Liver (tissue), 9 donors: ENCODE data around the gene ERBB4. TPM values are rescaled to one million over a fixed set of nuclear protein-coding genes. Genes with fewer than 3 reads are reported as not detected.

ENCODE experiments used
- DNase-seq: peaks from one replicate; pipeline ENCODE4 v3.0.0-alpha.2; 2017; ENCODE audit warnings: low spot score
- H3K27ac ChIP-seq, 2 donors: one replicate each; pipeline ENCODE4 v1.7.0; 2013; ENCODE audit warnings: inconsistent platforms in 2 of 2, low read length in 2 of 2, control low read depth in 1 of 2, low read depth in 1 of 2, mild to moderate bottlenecking in 1 of 2
- H3K27me3 ChIP-seq, 4 donors: one replicate each; pipeline versions ENCODE4 v1.6.1 to v1.7.0; 2013; ENCODE audit warnings: low read length in 3 of 4, inconsistent platforms in 1 of 4, mild to moderate bottlenecking in 1 of 4, moderate library complexity in 1 of 4; ENCODE audit not compliant: control insufficient read depth in 4 of 4, insufficient read depth in 4 of 4
- H3K36me3 ChIP-seq, 4 donors: one replicate each; pipeline versions ENCODE4 v1.6.1 to v1.7.0; 2013; ENCODE audit warnings: low read length in 3 of 4, mild to moderate bottlenecking in 3 of 4, low read depth in 1 of 4, moderate library complexity in 1 of 4; ENCODE audit not compliant: control insufficient read depth in 4 of 4, insufficient read depth in 3 of 4
- H3K4me1 ChIP-seq, 4 donors: one replicate each; pipeline versions ENCODE4 v1.6.1 to v1.7.0; 2013; ENCODE audit warnings: low read length in 3 of 4, mild to moderate bottlenecking in 3 of 4, moderate library complexity in 1 of 4; ENCODE audit not compliant: control insufficient read depth in 4 of 4, insufficient read depth in 4 of 4
- H3K4me3 ChIP-seq, 3 donors: one replicate each; pipeline versions ENCODE4 v1.6.1 to v1.7.0; 2013; ENCODE audit warnings: low read length in 3 of 3, control low read depth in 1 of 3, low read depth in 1 of 3, mild to moderate bottlenecking in 1 of 3
- H3K9ac ChIP-seq, 2 donors: one replicate each; pipeline ENCODE4 v1.7.0; 2013; ENCODE audit warnings: low read length in 2 of 2, mild to moderate bottlenecking in 2 of 2, moderate library complexity in 2 of 2, control low read depth in 1 of 2, low read depth in 1 of 2
- H3K9me3 ChIP-seq, 4 donors: one replicate each; pipeline versions ENCODE4 v1.6.1 to v1.7.0; 2013; ENCODE audit warnings: low read length in 3 of 4; ENCODE audit not compliant: control insufficient read depth in 4 of 4
- ATF3 ChIP-seq: IDR thresholded peaks from 2 replicates; pipeline ENCODE4 v1.6.1; 2016; ENCODE audit warnings: antibody characterized with exemption
- CTCF ChIP-seq: fragments of 150-350 bp; IDR thresholded peaks from 2 replicates; pipeline ENCODE4 v1.5.1; 2017; ENCODE audit warnings: improper control_type of control experiment, low read depth, low read length; ENCODE audit not compliant: missing input control
- EGR1 ChIP-seq, 2 donors: IDR thresholded peaks; 2 replicates each; pipeline ENCODE4 v1.6.1; 2016 to 2018; ENCODE audit warnings: antibody characterized with exemption in 2 of 2, low read depth in 2 of 2
- FOXA1 ChIP-seq: IDR thresholded peaks from 2 replicates; pipeline ENCODE4 v1.6.1; 2016; ENCODE audit warnings: antibody characterized with exemption
- FOXA2 ChIP-seq: IDR thresholded peaks from 2 replicates; pipeline ENCODE4 v1.6.1; 2016; ENCODE audit warnings: antibody characterized with exemption
- GABPA ChIP-seq, 2 donors: IDR thresholded peaks in 1 of 2; conservative IDR thresholded peaks in 1 of 2; 2 replicates each; pipeline ENCODE4 v1.6.1; 2016; ENCODE audit warnings: antibody characterized with exemption in 2 of 2, mild to moderate bottlenecking in 1 of 2, moderate library complexity in 1 of 2
- HNF4A ChIP-seq, 2 donors: conservative IDR thresholded peaks; 2 replicates each; pipeline ENCODE4 v1.6.1; 2016; ENCODE audit warnings: antibody characterized with exemption in 2 of 2, mild to moderate bottlenecking in 2 of 2
- HNF4G ChIP-seq: IDR thresholded peaks from 2 replicates; pipeline ENCODE4 v1.6.1; 2016; ENCODE audit warnings: antibody characterized with exemption
- JUND ChIP-seq, 2 donors: IDR thresholded peaks; 2 replicates each; pipeline ENCODE4 v1.6.1; 2016; ENCODE audit warnings: antibody characterized with exemption in 2 of 2
- NR2F2 ChIP-seq: IDR thresholded peaks from 2 replicates; pipeline ENCODE4 v1.6.1; 2016; ENCODE audit warnings: antibody characterized with exemption
- RAD21 ChIP-seq, 2 donors: IDR thresholded peaks; 2 replicates each; pipeline ENCODE4 v1.6.1; 2016; ENCODE audit warnings: antibody characterized with exemption in 2 of 2, mild to moderate bottlenecking in 2 of 2
- RXRA ChIP-seq, 2 donors: IDR thresholded peaks; 2 replicates each; pipeline ENCODE4 v1.6.1; 2017 to 2018; ENCODE audit warnings: antibody characterized with exemption in 2 of 2, mild to moderate bottlenecking in 1 of 2
- SP1 ChIP-seq: IDR thresholded peaks from 2 replicates; pipeline ENCODE4 v1.6.1; 2018; ENCODE audit warnings: antibody characterized with exemption, mild to moderate bottlenecking
- TAF1 ChIP-seq: conservative IDR thresholded peaks from 2 replicates; pipeline ENCODE4 v1.6.1; 2016; ENCODE audit warnings: antibody characterized with exemption, mild to moderate bottlenecking
- YY1 ChIP-seq: IDR thresholded peaks from 2 replicates; pipeline ENCODE4 v1.6.1; 2016; ENCODE audit warnings: antibody characterized with exemption, mild to moderate bottlenecking
- ZBTB33 ChIP-seq: IDR thresholded peaks from 2 replicates; pipeline ENCODE4 v1.6.1; 2016; ENCODE audit warnings: antibody characterized with exemption
- WGBS: extraction: QIAGEN DNeasy Blood & Tissue Kit; methylation state at CpG from one replicate; pipeline ENCODE4 v1.1.7; 2013; 5-methylcytosine and 5-hydroxymethylcytosine counted together
- polyA plus RNA-seq, 2 donors: library from polyadenylated mRNA; stranded (reverse) in 1 of 2; unstranded in 1 of 2; fragments of 200-250 nt in 1 of 2; fragments of >200 nt in 1 of 2; fragmentation: Nextera tagmentation in 1 of 2; extraction: Ambion mirVana in 1 of 2; gene quantifications; one replicate each; pipeline versions ENCODE4 v1.2.1 to v1.2.3, GENCODE V29; 2013 to 2015
- total RNA-seq, 2 donors: library from RNA; depleted of rRNA; stranded (reverse); fragments of >200 nt; gene quantifications; one replicate each; pipeline ENCODE4 v1.2.3, GENCODE V29; 2014
- TF ChIP-seq, protein P1 (sequence below): IDR thresholded peaks from 2 replicates; pipeline ENCODE4 v1.6.1; 2016; ENCODE audit warnings: antibody characterized with exemption
- TF ChIP-seq, protein P2 (sequence below): IDR thresholded peaks from 2 replicates; pipeline ENCODE4 v1.6.1; 2016; ENCODE audit warnings: antibody characterized with exemption, mild to moderate bottlenecking
- donor health status: healthy.
- donor health status: healthy.
- donor health status: healthy.
- donor health status: healthy.
- donor health status: healthy.

Gene ERBB4
- total and polyA plus RNA-seq, 4 donors: 0.03 to 0.42 TPM; not detected in 2

DNA sequence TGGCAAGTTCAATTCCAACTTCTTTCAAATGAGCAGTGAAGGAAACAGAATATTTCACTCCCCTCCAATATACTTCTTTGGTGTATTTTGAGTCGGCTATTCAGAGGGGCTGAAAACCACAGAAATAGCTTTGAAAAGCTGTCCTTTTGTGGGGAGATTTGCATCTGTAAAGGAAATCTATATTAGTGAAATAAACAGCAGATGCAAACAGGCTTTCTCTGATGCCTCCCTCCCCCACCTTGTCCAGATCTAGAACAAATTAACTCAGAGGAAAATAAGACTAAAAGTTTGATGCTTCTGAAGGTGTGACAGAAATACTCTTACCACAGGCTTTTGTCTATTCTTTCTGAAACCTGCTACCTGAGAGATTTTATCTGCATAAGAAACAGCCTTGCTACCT is 1173.7 kb downstream of the ERBB4 start:
- Histone ChIP-seq H3K27me3 (no peaks in the 10 kb centered on the region), H3K27ac (no peak overlapping the region), H3K4me3 (no peak overlapping the region), H3K9ac (no peak overlapping the region), H3K9me3 (no peaks in the 10 kb centered on the region), H3K36me3 (no peaks in the 10 kb centered on the region), H3K4me1 (no peaks in the 10 kb centered on the region)
- TF ChIP-seq GABPA (IDR thresholded peaks at IDR 0.05 in 1 of 2, conservative IDR thresholded peaks at IDR 0.05 in 1 of 2) (no peak), ATF3 (no peak), JUND (IDR thresholded peaks at IDR 0.05) (no peak)
- 73% methylated on average over 1 of the region's 1 CpG for WGBS
- no peak for DNase-seq

DNA sequence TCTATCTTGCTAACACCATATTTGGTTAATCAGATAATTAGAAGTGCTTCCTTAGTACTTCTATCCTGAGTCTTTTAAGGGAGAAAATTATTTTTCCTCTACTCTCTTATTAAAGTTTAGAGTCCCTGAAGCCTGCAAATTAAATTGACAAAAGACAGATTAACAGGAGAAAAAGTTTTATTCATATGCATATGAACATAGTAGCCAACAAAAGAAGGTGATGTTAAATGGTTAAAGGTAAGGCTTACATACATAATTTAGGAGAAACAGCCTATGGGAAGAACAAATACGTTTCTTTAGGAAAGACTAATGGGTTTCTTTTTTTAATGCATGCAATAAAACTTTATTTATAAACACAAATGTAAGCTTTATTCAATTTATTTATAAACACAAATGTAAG is 1177.2 kb downstream of the ERBB4 start:
- no peak for DNase-seq
- no peak overlapping the region for H3K4me3 ChIP-seq
- WGBS: 12% methylated on average over 1 of the region's 1 CpG
- H3K9ac ChIP-seq: no peak overlapping the region
- no peaks in the 10 kb centered on the region for H3K27me3 ChIP-seq
- H3K4me1 ChIP-seq: no peaks in the 10 kb centered on the region
- no peak for TF ChIP-seq HNF4A (conservative IDR thresholded peaks at IDR 0.05)
- TF ChIP-seq RAD21 (IDR thresholded peaks at IDR 0.05): no peak
- TF ChIP-seq EGR1 (IDR thresholded peaks at IDR 0.05; ENCODE audit: low read depth in 2 of 2): no peak
- no peak for TF ChIP-seq FOXA1
- no peak for TF ChIP-seq FOXA2
- TF ChIP-seq ZBTB33: no peak
- no peak for TF ChIP-seq TAF1
- TF ChIP-seq ATF3: no peak
- no peak for TF ChIP-seq CTCF
- TF ChIP-seq RXRA (IDR thresholded peaks at IDR 0.05): no peak
- TF ChIP-seq HNF4G: no peak
- TF ChIP-seq NR2F2: no peak
- TF ChIP-seq GABPA (IDR thresholded peaks at IDR 0.05 in 1 of 2, conservative IDR thresholded peaks at IDR 0.05 in 1 of 2): no peak
- TF ChIP-seq, protein P1, sequence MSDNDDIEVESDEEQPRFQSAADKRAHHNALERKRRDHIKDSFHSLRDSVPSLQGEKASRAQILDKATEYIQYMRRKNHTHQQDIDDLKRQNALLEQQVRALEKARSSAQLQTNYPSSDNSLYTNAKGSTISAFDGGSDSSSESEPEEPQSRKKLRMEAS: no peak
- TF ChIP-seq, protein P2, sequence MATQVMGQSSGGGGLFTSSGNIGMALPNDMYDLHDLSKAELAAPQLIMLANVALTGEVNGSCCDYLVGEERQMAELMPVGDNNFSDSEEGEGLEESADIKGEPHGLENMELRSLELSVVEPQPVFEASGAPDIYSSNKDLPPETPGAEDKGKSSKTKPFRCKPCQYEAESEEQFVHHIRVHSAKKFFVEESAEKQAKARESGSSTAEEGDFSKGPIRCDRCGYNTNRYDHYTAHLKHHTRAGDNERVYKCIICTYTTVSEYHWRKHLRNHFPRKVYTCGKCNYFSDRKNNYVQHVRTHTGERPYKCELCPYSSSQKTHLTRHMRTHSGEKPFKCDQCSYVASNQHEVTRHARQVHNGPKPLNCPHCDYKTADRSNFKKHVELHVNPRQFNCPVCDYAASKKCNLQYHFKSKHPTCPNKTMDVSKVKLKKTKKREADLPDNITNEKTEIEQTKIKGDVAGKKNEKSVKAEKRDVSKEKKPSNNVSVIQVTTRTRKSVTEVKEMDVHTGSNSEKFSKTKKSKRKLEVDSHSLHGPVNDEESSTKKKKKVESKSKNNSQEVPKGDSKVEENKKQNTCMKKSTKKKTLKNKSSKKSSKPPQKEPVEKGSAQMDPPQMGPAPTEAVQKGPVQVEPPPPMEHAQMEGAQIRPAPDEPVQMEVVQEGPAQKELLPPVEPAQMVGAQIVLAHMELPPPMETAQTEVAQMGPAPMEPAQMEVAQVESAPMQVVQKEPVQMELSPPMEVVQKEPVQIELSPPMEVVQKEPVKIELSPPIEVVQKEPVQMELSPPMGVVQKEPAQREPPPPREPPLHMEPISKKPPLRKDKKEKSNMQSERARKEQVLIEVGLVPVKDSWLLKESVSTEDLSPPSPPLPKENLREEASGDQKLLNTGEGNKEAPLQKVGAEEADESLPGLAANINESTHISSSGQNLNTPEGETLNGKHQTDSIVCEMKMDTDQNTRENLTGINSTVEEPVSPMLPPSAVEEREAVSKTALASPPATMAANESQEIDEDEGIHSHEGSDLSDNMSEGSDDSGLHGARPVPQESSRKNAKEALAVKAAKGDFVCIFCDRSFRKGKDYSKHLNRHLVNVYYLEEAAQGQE: no peak
- TF ChIP-seq YY1: no peak
- no peak for TF ChIP-seq SP1
- H3K9me3 ChIP-seq: no peaks in the 10 kb centered on the region
- H3K36me3 ChIP-seq: no peaks in the 10 kb centered on the region
- no peak overlapping the region for H3K27ac ChIP-seq
